ENCODE results near the gene PDE11A. TPM values are rescaled to one million over a fixed set of nuclear protein-coding genes. Genes with fewer than 3 reads are reported as not detected.

Gene PDE11A
- polyA plus RNA-seq, 2 of the 4 experiments (the other 2 are of a cell fraction), result 3.6 to 5.6 TPM

- Histone ChIP-seq H3K4me2 (no peak overlapping the region), H3K9me3 (no peaks in the 10 kb centered on the region), H3K4me3 (no peak overlapping the region), H3K4me1 (no peaks in the 10 kb centered on the region), H3K27ac (no peak overlapping the region)
- ATAC-seq (no peak), FAIRE-seq (no peak), DNase-seq (ENCODE audit: low read depth in 1 of 2, low spot score in 1 of 2) (no peak)
- CTCF ChIA-PET, result interaction anchor here (0.6 to 2.0 kb wide), 6 partner anchors 11 to 986 kb away, joined by 3 to 4 read pairs (median 3); no protein-coding TSS in a partner anchor
- TF ChIP-seq EHF (CRISPR knock-in tag; IDR thresholded peaks at IDR 0.05), result no peak
- TF ChIP-seq PHF8 (IDR thresholded peaks at IDR 0.05; ENCODE audit: borderline replicate concordance, low read depth), result no peak
- no peak for TF ChIP-seq CBX8 (IDR thresholded peaks at IDR 0.05)
- TF ChIP-seq NR3C1 (IDR thresholded peaks at IDR 0.05), result no peak
- no peak for TF ChIP-seq HMGXB4 (CRISPR knock-in tag; IDR thresholded peaks at IDR 0.05; ENCODE audit: borderline replicate concordance)
- TF ChIP-seq ATOH8 (CRISPR knock-in tag; IDR thresholded peaks at IDR 0.05; ENCODE audit: low read depth), result no peak
- TF ChIP-seq CEBPB (IDR thresholded peaks at IDR 0.05), result no peak
- no peak for TF ChIP-seq FOSL2 (IDR thresholded peaks at IDR 0.05)
- TF ChIP-seq FOSL2 (CRISPR knock-in tag; IDR thresholded peaks at IDR 0.05), result no peak
- TF ChIP-seq KDM5A (IDR thresholded peaks at IDR 0.05), result no peak
- no peak for TF ChIP-seq JUNB (IDR thresholded peaks at IDR 0.05)
- TF ChIP-seq, protein P1, sequence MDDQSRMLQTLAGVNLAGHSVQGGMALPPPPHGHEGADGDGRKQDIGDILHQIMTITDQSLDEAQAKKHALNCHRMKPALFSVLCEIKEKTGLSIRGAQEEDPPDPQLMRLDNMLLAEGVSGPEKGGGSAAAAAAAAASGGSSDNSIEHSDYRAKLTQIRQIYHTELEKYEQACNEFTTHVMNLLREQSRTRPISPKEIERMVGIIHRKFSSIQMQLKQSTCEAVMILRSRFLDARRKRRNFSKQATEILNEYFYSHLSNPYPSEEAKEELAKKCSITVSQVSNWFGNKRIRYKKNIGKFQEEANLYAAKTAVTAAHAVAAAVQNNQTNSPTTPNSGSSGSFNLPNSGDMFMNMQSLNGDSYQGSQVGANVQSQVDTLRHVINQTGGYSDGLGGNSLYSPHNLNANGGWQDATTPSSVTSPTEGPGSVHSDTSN (IDR thresholded peaks at IDR 0.05), result no peak
- no peak for TF ChIP-seq FOXS1 (CRISPR knock-in tag; IDR thresholded peaks at IDR 0.05)
- TF ChIP-seq TP53 (CRISPR knock-in tag; IDR thresholded peaks at IDR 0.05), result no peak
- TF ChIP-seq SMC3 (IDR thresholded peaks at IDR 0.05), result no peak
- TF ChIP-seq FOSB (CRISPR knock-in tag; IDR thresholded peaks at IDR 0.05), result no peak
- no peak for TF ChIP-seq RCOR1 (IDR thresholded peaks at IDR 0.05; ENCODE audit: low read depth, low read length)
- TF ChIP-seq EP300 (IDR thresholded peaks at IDR 0.05), result no peak
- TF ChIP-seq RARB (CRISPR knock-in tag; IDR thresholded peaks at IDR 0.05), result no peak
- TF ChIP-seq, protein P2, sequence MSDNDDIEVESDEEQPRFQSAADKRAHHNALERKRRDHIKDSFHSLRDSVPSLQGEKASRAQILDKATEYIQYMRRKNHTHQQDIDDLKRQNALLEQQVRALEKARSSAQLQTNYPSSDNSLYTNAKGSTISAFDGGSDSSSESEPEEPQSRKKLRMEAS (IDR thresholded peaks at IDR 0.05), result no peak
- 77% methylated on average over 2 of the region's 2 CpGs for WGBS (ENCODE audit: missing lambda C conversion rate)
- POLR2A ChIA-PET, result no interaction called here
Measured at GRCh38 chr2:177741866-177742265, 330.7 kb downstream of the PDE11A start.

GRCh38 chr2:177740700-177741099 lies 331.9 kb downstream of the PDE11A start:
- DNase-seq (ENCODE audit: low read depth in 1 of 2, low spot score in 1 of 2), result no peak
- peak; percentile 74 for TF ChIP-seq MAFK (IDR thresholded peaks at IDR 0.05; ENCODE audit: partially characterized antibody)
- no peak for TF ChIP-seq KDM5A (IDR thresholded peaks at IDR 0.05)
- no peaks in the 10 kb centered on the region for H3K9me3 ChIP-seq
- H3K4me2 ChIP-seq, result no peak overlapping the region
- H3K4me3 ChIP-seq, result no peak overlapping the region
- ChIA-PET CTCF (interaction anchor here (1.1 to 1.4 kb wide), 2 partner anchors 18 to 576 kb away, joined by 4 read pairs; no protein-coding TSS in a partner anchor), POLR2A (no interaction called here)
- FAIRE-seq, result no peak
- no peak for ATAC-seq
- H3K27ac ChIP-seq, result no peak overlapping the region
- H3K4me1 ChIP-seq, result no peaks in the 10 kb centered on the region
- WGBS (ENCODE audit: missing lambda C conversion rate), result 50% methylated on average over 1 of the region's 1 CpG

DNA sequence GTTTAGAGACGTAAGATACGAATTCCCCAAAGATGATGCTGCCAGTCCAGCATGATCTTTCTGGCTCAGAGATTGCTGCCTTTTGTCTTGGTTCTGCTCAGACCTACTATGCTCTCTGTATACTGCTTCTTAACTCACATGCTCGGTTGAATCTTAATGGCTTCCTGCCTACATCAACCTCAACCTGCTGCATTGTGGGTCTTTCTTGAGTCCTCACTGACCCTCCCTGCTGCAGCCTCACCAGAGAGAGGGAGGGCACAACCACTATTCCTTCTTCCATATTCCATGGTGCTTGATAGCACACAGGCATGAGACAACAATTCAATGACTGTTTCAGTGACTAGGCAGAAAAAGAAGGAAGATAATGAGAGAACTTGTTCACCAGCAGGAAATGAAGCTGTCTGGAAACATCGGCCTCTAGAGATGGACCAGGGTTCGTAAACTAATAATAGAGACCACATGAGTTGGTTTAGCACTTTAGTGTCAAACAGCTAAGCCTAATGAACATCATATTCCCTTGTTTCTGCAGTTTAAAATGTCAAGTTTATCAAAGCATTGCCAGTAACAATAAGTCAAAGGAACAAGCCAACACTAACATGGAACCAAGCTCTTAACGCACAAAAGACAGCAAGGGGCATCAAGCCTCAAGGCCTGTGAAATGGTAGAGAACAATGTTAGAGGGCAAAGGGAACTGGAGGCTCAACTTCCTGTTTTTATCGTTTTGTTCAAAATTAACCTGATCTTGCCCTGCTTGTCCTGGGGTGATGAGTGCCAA lies 333.9 kb downstream of the PDE11A start:
- 63% methylated on average over 7 of the region's 7 CpGs for WGBS (ENCODE audit: missing lambda C conversion rate)
- CTCF ChIA-PET, result interaction anchor here (0.6 to 0.8 kb wide), 2 partner anchors 20 to 62 kb away, joined by 3 read pairs; no protein-coding TSS in a partner anchor
- TF ChIP-seq PHF8 (IDR thresholded peaks at IDR 0.05; ENCODE audit: borderline replicate concordance, low read depth) (no peak), HEYL (CRISPR knock-in tag; IDR thresholded peaks at IDR 0.05) (no peak)
- H3K9me3 ChIP-seq, result no peaks in the 10 kb centered on the region
- POLR2A ChIA-PET, result no interaction called here
- FAIRE-seq, result no peak
- H3K27ac ChIP-seq, result no peak overlapping the region
- ATAC-seq, result no peak
- no peak for DNase-seq (ENCODE audit: low read depth in 1 of 2, low spot score in 1 of 2)
- no peak overlapping the region for H3K4me2 ChIP-seq
- H3K4me3 ChIP-seq, result no peak overlapping the region
- no peaks in the 10 kb centered on the region for H3K4me1 ChIP-seq

All from A549 (cell line).